HepG2 (cell line): Measurements from ENCODE around the gene CYP4X1.

Experiments used
- ATF1 ChIP-seq: IDR thresholded peaks from 2 replicates; pipeline ENCODE4 v1.6.1; 2016; ENCODE audit warnings: mild to moderate bottlenecking, control low read depth
- HMG20B ChIP-seq: conservative IDR thresholded peaks from 2 replicates; pipeline ENCODE4 v1.6.1; 2016; ENCODE audit warnings: missing genetic modification reagents, missing compliant biosample characterization
- MAFK ChIP-seq, 2 experiments: IDR thresholded peaks in 1 of 2; conservative IDR thresholded peaks in 1 of 2; 2 replicates each; pipeline ENCODE4 v1.6.1; 2011; ENCODE audit warnings: improper control_type of control experiment in 2 of 2, low read length in 2 of 2
- MAZ ChIP-seq, 2 experiments: sonication (generic) in 1 of 2; formaldehyde crosslinking in 1 of 2; IDR thresholded peaks; 2 replicates each; pipeline versions ENCODE4 v1.5.0 to v1.6.1; 2012 to 2020; ENCODE audit warnings: low read depth in 2 of 2, mild to moderate bottlenecking in 2 of 2, borderline replicate concordance in 1 of 2, improper control_type of control experiment in 1 of 2, low read length in 1 of 2, missing genetic modification reagents in 1 of 2, moderate library complexity in 1 of 2
- TF ChIP-seq, protein P1 (sequence below), 2 experiments: sonication (generic) in 1 of 2; formaldehyde crosslinking in 1 of 2; IDR thresholded peaks; 2 replicates each; pipeline versions ENCODE4 v1.5.1 to v1.6.1; 2011 to 2020; ENCODE audit warnings: borderline replicate concordance in 1 of 2, low read depth in 1 of 2, low read length in 1 of 2, mild to moderate bottlenecking in 1 of 2, missing genetic modification reagents in 1 of 2, moderate library complexity in 1 of 2
- TF ChIP-seq, protein P2 (sequence below): sonication (generic); formaldehyde crosslinking; IDR thresholded peaks from 2 replicates; pipeline ENCODE4 v1.5.0; 2020; ENCODE audit warnings: mild to moderate bottlenecking, missing genetic modification reagents, moderate library complexity

DNA sequence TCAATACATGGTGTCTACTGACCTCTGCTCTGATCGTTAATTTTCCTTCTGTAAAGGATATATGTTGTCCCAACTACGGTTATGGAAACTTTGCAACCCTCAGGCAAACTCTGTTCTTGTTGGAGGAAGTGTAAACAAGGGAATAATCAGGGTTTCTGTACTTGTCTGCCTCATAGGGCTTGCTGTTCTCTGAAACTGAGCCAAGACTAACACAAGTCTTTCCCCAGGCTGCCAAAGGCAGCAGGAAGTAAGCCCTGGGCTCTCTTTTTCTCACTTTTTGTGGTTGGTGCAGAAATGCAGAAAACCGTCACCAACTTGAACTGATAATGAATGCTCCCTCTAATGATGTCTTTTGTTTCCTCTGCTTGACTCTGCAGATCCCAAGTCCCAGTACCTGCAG lies 7.6 kb downstream of the CYP4X1 start:
- TF ChIP-seq, protein P1, sequence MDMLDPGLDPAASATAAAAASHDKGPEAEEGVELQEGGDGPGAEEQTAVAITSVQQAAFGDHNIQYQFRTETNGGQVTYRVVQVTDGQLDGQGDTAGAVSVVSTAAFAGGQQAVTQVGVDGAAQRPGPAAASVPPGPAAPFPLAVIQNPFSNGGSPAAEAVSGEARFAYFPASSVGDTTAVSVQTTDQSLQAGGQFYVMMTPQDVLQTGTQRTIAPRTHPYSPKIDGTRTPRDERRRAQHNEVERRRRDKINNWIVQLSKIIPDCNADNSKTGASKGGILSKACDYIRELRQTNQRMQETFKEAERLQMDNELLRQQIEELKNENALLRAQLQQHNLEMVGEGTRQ (IDR thresholded peaks at IDR 0.05; ENCODE audit: low read depth, low read length): no peak
- TF ChIP-seq, protein P1 (CRISPR knock-in tag; IDR thresholded peaks at IDR 0.05; ENCODE audit: borderline replicate concordance): no peak
- no peak for TF ChIP-seq MAZ (IDR thresholded peaks at IDR 0.05; ENCODE audit: borderline replicate concordance, low read depth, low read length)
- TF ChIP-seq MAZ (CRISPR knock-in tag; IDR thresholded peaks at IDR 0.05; ENCODE audit: low read depth): no peak
- TF ChIP-seq, protein P2, sequence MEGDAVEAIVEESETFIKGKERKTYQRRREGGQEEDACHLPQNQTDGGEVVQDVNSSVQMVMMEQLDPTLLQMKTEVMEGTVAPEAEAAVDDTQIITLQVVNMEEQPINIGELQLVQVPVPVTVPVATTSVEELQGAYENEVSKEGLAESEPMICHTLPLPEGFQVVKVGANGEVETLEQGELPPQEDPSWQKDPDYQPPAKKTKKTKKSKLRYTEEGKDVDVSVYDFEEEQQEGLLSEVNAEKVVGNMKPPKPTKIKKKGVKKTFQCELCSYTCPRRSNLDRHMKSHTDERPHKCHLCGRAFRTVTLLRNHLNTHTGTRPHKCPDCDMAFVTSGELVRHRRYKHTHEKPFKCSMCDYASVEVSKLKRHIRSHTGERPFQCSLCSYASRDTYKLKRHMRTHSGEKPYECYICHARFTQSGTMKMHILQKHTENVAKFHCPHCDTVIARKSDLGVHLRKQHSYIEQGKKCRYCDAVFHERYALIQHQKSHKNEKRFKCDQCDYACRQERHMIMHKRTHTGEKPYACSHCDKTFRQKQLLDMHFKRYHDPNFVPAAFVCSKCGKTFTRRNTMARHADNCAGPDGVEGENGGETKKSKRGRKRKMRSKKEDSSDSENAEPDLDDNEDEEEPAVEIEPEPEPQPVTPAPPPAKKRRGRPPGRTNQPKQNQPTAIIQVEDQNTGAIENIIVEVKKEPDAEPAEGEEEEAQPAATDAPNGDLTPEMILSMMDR (CRISPR knock-in tag): no peak
- no peak for TF ChIP-seq MAFK (conservative IDR thresholded peaks at IDR 0.05 in 1 of 2, IDR thresholded peaks at IDR 0.05 in 1 of 2; ENCODE audit: low read length in 2 of 2)
- no peak for TF ChIP-seq HMG20B (CRISPR knock-in tag)
- TF ChIP-seq ATF1 (CRISPR knock-in tag): no peak
